T-cell (primary cell): Measurements from ENCODE around the gene COL18A1. TPM values are rescaled to one million over a fixed set of nuclear protein-coding genes. Genes with fewer than 3 reads are reported as not detected.

Source experiments
- ATAC-seq, 4 experiments: fragments of 200-7000 bp in 3 of 4; fragments of 150-1000 bp in 1 of 4; cut with Tn5 transposase; replicated peaks in 1 of 4; 1 replicate in 3 of 4; 2 replicates in 1 of 4; pipeline ENCODE4 v1.10.0; 2021; ENCODE audit warnings: moderate library complexity in 3 of 4, mild to moderate bottlenecking in 2 of 4, moderate number of reproducible peaks in 1 of 4
- CTCF ChIA-PET, 2 donors: fragments of 300-600 bp; sonication (Branson Sonifier 250); formaldehyde crosslinking; loops; one replicate each; lab custom pipeline; 2022; ENCODE audit warnings: antibody characterized with exemption in 2 of 2; lab: Charles Lee
- POLR2A ChIA-PET, 2 donors: fragments of 300-600 bp; sonication (Branson Sonifier 250); formaldehyde crosslinking; loops; one replicate each; lab custom pipeline; 2022; ENCODE audit warnings: antibody characterized with exemption in 2 of 2; lab: Charles Lee
- DNase-seq, 35 experiments: peaks; one replicate each; pipeline versions ENCODE4 v3.0.0 to v3.0.0-alpha.2; 2013 to 2023
- H3K27ac ChIP-seq: one replicate; pipeline ENCODE4 v1.5.1; 2013; ENCODE audit warnings: low read length
- H3K27me3 ChIP-seq, 2 experiments: replicated peaks in 1 of 2; 1 replicate in 1 of 2; 2 replicates in 1 of 2; pipeline versions ENCODE4 v1.6.1 to v1.7.0; 2013; ENCODE audit warnings: low read length in 1 of 2, mixed read lengths in 1 of 2; ENCODE audit not compliant: control insufficient read depth in 2 of 2, insufficient read depth in 2 of 2; ENCODE audit errors: extremely low read depth in 1 of 2
- H3K36me3 ChIP-seq, 2 donors: 1 replicate in 1 of 2; 2 replicates in 1 of 2; pipeline versions ENCODE4 v1.6.1 to v1.7.0; 2013; ENCODE audit warnings: low read length in 1 of 2; ENCODE audit not compliant: control insufficient read depth in 2 of 2, insufficient read depth in 1 of 2; ENCODE audit errors: extremely low read depth in 1 of 2
- H3K4me1 ChIP-seq, 2 experiments: 1 replicate in 1 of 2; 2 replicates in 1 of 2; pipeline versions ENCODE4 v1.6.1 to v1.7.0; 2013; ENCODE audit warnings: low read length in 2 of 2, mixed read lengths in 1 of 2; ENCODE audit not compliant: insufficient read depth in 2 of 2, control insufficient read depth in 1 of 2; ENCODE audit errors: extremely low read depth in 1 of 2
- H3K4me3 ChIP-seq, 2 donors: 1 replicate in 1 of 2; 2 replicates in 1 of 2; pipeline versions ENCODE4 v1.5.1 to v1.7.0; 2013; ENCODE audit warnings: mild to moderate bottlenecking in 2 of 2, low read length in 1 of 2, moderate library complexity in 1 of 2; ENCODE audit not compliant: control insufficient read depth in 1 of 2; ENCODE audit errors: extremely low read depth in 1 of 2
- H3K9me3 ChIP-seq: 2 replicates; pipeline ENCODE4 v1.7.0; 2013
- H3K27ac Mint-ChIP-seq, 2 donors: one replicate each; pipeline ENCODE4 v1.8.0; 2020 to 2021; ENCODE audit warnings: mild to moderate bottlenecking in 2 of 2, mixed read lengths in 2 of 2
- H3K27me3 Mint-ChIP-seq, 2 donors: one replicate each; pipeline ENCODE4 v1.8.0; 2021 to 2022; ENCODE audit warnings: mixed read lengths in 2 of 2
- H3K36me3 Mint-ChIP-seq: one replicate; pipeline ENCODE4 v1.8.0; 2021; ENCODE audit warnings: mixed read lengths
- H3K4me1 Mint-ChIP-seq, 3 donors: one replicate each; pipeline ENCODE4 v1.8.0; 2020 to 2022; ENCODE audit warnings: mixed read lengths in 3 of 3, mild to moderate bottlenecking in 1 of 3
- H3K4me3 Mint-ChIP-seq, 3 donors: one replicate each; pipeline ENCODE4 v1.8.0; 2020 to 2022; ENCODE audit warnings: mild to moderate bottlenecking in 3 of 3, mixed read lengths in 3 of 3, moderate library complexity in 3 of 3
- H3K9me3 Mint-ChIP-seq, 3 donors: one replicate each; pipeline ENCODE4 v1.8.0; 2020 to 2022; ENCODE audit warnings: mixed read lengths in 3 of 3
- WGBS: methylation state at CpG from one replicate; pipeline ENCODE4 v1.1.5; 2013; ENCODE audit warnings: missing lambda C conversion rate; ENCODE audit not compliant: insufficient coverage; 5-methylcytosine and 5-hydroxymethylcytosine counted together
- total RNA-seq, 35 experiments: library from RNA in 6 of 35; stranded (reverse) in 6 of 35; fragments of 120-200 nt in 1 of 35; gene quantifications; one replicate each; pipeline versions ENCODE4 v1.2.1 to v1.2.4 and lab custom pipeline; 2013 to 2026

Gene COL18A1
- total RNA-seq, 5 donors from 2014 or later (not counting 1 experiment from before 2014, with no cell fraction given), result 7.2 to 53.8 (median 10.5) TPM

DNA sequence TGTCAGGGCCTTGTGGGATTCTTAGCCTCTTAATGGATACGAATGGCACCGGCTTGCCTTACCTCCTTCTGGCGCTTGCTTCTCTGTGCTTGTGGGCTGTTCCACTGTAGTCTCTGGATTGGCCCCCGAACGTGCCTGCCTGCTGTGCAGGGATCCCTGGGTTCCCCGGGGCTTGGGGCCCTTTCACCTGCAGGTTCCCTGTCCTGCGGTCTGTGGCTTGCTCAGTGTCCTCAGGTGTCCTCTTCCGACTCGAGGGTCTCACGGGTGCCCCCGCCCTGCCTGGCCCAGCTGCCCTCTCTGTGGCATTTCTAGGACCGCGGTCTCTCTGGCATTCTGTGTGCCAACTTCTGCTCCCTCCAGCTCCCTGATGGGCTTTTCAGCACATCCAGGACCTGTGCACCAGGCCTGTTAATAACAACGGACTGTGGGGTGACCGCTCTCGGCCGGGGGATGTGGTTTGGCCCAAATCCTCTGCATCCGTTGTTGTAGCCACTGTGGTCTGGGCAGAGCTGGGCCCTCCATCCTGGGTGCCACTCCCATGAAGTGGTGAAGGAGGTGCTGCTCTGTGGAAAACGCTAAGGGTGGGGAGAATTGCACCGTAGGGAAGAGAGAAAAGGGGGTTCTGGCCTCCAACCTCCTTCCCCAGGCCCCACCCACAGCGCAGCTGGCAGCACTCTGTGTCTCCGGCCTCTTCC is 12.4 kb downstream of the COL18A1 start:
- Mint-ChIP-seq H3K9me3 (no peaks in the 10 kb centered on the region), H3K27me3 (peaks cover 3 to 5% of the 10 kb centered on the region in 2 donors), H3K27ac (no peak overlapping the region), H3K4me3 (no peak overlapping the region), H3K4me1 (no peaks in the 10 kb centered on the region), H3K36me3 (no peaks in the 10 kb centered on the region)
- Histone ChIP-seq H3K36me3 (no peaks in the 10 kb centered on the region), H3K9me3 (no peaks in the 10 kb centered on the region), H3K27ac (no peak overlapping the region), H3K27me3 (peaks cover 0 to 42% of the 10 kb centered on the region in 2 experiments), H3K4me1 (no peaks in the 10 kb centered on the region), H3K4me3 (no peak overlapping the region)
- ATAC-seq (no peak), DNase-seq (no peak)
- ChIA-PET POLR2A (no interaction called here), CTCF (no interaction called here)
- WGBS, result 88% methylated on average over 15 of the region's 22 CpGs

DNA sequence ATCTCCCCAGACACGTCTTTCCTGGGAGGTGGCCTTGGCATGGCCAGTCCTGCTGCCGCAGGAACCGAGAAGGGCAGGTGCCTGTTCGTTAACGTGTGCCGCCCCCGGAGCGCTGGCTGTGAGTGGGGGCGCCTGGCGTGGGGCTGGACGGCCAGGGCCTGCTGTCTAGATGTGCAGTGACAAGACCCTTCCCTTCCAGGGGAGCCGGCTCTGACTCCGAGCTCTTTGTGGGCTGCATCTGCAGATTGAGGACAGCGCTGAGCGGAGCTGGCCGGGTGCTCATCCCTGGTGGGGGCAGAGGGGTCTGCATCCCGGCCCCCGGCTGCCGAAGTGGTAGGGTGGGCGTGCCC is 13.0 kb downstream of the COL18A1 start:
- Mint-ChIP-seq H3K27me3 (peaks cover under 1 to 3% of the 10 kb centered on the region in 2 donors), H3K9me3 (no peaks in the 10 kb centered on the region), H3K4me1 (no peaks in the 10 kb centered on the region), H3K36me3 (no peaks in the 10 kb centered on the region), H3K4me3 (no peak overlapping the region), H3K27ac (no peak overlapping the region)
- POLR2A ChIA-PET, result no interaction called here
- CTCF ChIA-PET, result no interaction called here
- Histone ChIP-seq H3K27ac (no peak overlapping the region), H3K36me3 (no peaks in the 10 kb centered on the region), H3K4me3 (no peak overlapping the region), H3K9me3 (no peaks in the 10 kb centered on the region), H3K27me3 (peaks cover 0 to 39% of the 10 kb centered on the region in 2 experiments), H3K4me1 (no peaks in the 10 kb centered on the region)
- ATAC-seq (no peak), DNase-seq (no peak)
- 88% methylated on average over 20 of the region's 20 CpGs for WGBS

DNA sequence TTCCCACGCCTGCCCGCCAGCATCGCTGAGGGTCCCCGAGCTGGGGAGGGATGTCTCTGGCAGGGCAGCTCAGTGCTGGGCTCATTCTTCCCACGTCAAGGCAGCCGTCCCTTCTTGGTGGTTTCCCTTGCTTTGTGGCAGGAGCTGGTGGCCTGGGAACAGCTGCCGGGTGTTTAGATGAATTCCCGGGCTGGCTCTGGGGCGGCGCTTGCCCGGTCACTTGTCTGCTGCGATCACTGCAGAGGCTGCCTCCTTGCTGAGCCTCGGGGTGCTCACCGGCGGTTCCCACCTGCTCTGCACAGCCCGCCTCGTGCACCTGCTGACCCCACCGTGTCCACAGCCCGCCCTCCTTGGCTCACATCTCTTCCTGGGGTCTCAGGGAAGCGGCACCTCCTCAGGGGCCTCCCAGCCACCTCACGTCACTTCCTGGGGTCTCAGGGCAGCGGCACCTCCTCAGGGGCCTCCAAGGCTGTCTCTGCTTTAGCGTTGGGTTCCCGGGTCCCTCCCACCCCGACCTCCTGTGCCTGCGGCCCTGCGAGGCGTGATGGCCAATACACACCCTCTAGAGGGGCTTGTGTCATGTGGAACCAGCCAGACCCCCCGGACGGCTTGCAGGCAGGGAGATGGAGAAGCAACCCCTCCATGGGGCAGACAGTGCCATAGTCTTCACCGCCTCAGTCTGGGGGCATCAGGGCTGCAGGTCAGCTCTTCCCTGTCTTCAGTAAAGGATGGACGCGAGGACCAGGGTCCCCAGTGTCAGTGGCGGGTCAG is 13.5 kb downstream of the COL18A1 start:
- ChIA-PET POLR2A (no interaction called here), CTCF (no interaction called here)
- ATAC-seq, result no peak
- H3K9me3 ChIP-seq, result no peaks in the 10 kb centered on the region
- Mint-ChIP-seq H3K4me1 (no peaks in the 10 kb centered on the region), H3K9me3 (no peaks in the 10 kb centered on the region), H3K36me3 (no peaks in the 10 kb centered on the region), H3K27ac (no peak overlapping the region), H3K27me3 (peaks cover 0 to 3% of the 10 kb centered on the region in 2 donors), H3K4me3 (no peak overlapping the region)
- 85% methylated on average over 34 of the region's 34 CpGs for WGBS
- H3K36me3 ChIP-seq, result no peaks in the 10 kb centered on the region
- H3K27ac ChIP-seq, result no peak overlapping the region
- DNase-seq, result no peak
- H3K27me3 ChIP-seq, result peaks cover 0 to 36% of the 10 kb centered on the region in 2 experiments
- H3K4me3 ChIP-seq, result no peak overlapping the region
- no peaks in the 10 kb centered on the region for H3K4me1 ChIP-seq

DNA sequence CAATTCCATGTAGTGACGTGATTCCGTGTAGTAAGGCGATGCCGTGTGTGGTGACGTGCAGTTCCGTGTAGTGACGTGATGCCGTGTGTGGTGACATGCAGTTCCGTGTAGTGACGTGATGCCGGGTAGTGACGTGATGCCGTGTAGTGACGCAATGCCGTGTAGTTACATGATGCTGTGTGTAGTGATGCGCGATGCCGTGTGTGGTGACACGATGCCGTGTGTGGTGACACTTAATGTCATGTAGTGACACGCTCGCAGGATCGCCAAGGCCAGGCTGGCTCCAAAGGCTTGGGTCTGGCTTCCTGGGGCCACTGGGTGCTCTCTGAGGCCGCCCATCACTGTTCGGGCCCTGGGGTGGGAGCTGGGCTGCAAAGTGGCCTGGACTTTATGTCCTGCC is 14.2 kb downstream of the COL18A1 start:
- Mint-ChIP-seq H3K9me3 (no peaks in the 10 kb centered on the region), H3K27me3 (peaks cover 0 to 3% of the 10 kb centered on the region in 2 donors), H3K4me3 (no peak overlapping the region), H3K36me3 (no peaks in the 10 kb centered on the region), H3K4me1 (no peaks in the 10 kb centered on the region), H3K27ac (no peak overlapping the region)
- Histone ChIP-seq H3K36me3 (no peaks in the 10 kb centered on the region), H3K27ac (no peak overlapping the region), H3K4me3 (no peak overlapping the region), H3K9me3 (no peaks in the 10 kb centered on the region), H3K4me1 (no peaks in the 10 kb centered on the region), H3K27me3 (peaks cover 0 to 31% of the 10 kb centered on the region in 2 experiments)
- ChIA-PET CTCF (no interaction called here), POLR2A (no interaction called here)
- no peak for ATAC-seq
- no peak for DNase-seq
- 91% methylated on average over 21 of the region's 25 CpGs for WGBS

GRCh38 chr21:45420061-45421041 is 15.4 kb downstream of the COL18A1 start:
- DNase-seq, result no peak

More at GRCh38 chr21:45420061-45421041, 15.4 kb downstream of the COL18A1 start:
- peaks cover 0 to 32% of the 10 kb centered on the region in 2 experiments for H3K27me3 ChIP-seq
- no peaks in the 10 kb centered on the region for H3K4me1 Mint-ChIP-seq
- H3K4me1 ChIP-seq, result no peaks in the 10 kb centered on the region
- no peak overlapping the region for H3K27ac Mint-ChIP-seq
- H3K27me3 Mint-ChIP-seq, result peaks cover 0 to 3% of the 10 kb centered on the region in 2 donors
- CTCF ChIA-PET, result interaction anchor here in 1 of 2 donors (0.6 kb wide), 1 partner anchor 1801 kb away, joined by 3 read pairs; no protein-coding TSS in a partner anchor
- H3K36me3 ChIP-seq, result no peaks in the 10 kb centered on the region
- H3K27ac ChIP-seq, result no peak overlapping the region
- no peak for ATAC-seq
- H3K9me3 ChIP-seq, result no peaks in the 10 kb centered on the region
- no peak overlapping the region for H3K4me3 ChIP-seq
- H3K36me3 Mint-ChIP-seq, result no peaks in the 10 kb centered on the region
- POLR2A ChIA-PET, result no interaction called here
- no peak overlapping the region for H3K4me3 Mint-ChIP-seq
- 80% methylated on average over 32 of the region's 36 CpGs for WGBS
- H3K9me3 Mint-ChIP-seq, result no peaks in the 10 kb centered on the region
